Hematopoietic multipotent progenitor cell treated with erythropoietin and hydrocortisone succinate and interleukin-3 and kit ligand, for 4 days (in vitro differentiated cells): Measurements from ENCODE around the gene FTO.

ENCODE experiments used
- DNase-seq: peaks from one replicate; pipeline ENCODE4 v3.0.0-alpha.2; 2015

The FTO gene

DNA sequence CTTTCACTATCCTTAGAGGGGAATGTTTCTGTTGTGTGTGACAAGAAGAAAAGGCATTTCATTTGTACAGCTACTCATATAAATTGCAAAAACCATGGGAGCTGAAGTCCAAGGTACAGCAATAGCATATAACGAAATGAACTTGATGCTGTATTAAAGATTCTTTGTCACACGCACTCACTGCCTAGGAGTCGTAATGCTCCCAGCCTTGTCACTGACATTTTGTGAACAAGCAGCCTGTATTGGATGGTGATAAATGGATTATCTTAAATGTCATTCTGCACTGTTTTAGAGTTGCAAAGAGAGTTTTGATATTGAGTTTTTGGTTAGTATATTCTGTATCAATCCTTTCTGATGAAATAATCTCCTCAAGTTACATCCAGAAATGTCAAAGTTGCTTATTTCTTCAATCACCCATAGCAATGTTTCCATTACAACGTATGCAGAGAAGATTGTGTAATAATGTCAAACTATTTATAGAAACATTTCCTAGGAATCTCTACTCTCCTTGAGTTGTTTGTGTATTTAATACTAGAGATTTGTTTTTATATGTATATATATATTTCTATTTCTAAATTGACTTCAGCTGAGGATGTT, 270.6 kb downstream of the FTO start:
- no peak for DNase-seq

DNA sequence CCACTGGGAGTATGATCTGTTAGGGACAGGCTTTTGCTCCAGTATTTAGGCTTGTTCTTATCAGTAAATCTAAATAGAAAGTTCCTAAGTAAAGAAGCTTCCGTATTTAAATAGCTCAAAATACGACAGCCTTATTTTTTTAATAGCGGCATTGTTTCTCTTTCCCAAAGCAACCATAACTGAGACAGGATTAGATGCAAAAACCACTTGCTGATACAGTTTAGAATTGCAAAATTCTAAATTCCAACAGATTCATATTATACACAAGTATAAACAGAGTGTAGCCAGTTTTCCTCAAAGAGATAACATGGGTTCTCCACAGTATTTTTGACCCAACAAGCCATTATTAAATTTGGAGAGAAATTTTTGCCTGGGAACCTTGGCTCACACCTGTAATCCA, 276.7 kb downstream of the FTO start:
- DNase-seq: no peak

DNA sequence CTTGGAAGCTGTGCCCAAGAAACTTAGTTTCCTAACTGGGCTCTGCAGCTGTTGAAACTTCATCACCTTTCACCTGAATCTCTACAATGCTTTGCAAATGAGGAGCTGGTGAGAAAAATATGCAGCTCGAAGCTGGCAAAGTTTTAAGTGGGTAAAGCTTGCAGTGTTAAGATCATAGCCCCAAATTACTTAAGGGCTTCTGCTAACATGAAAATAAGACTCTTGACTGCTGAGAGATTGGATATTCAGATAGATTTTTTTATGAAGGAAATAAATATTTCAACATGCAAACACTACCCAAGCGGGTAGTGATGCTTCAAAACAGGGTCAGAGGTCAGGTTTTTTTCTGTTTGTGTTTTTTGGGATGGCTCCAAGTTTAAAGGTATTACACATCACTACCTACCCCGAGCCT, 278.7 kb downstream of the FTO start:
- no peak for DNase-seq

GRCh38 chr16:53984936-53985335, 281.0 kb downstream of the FTO start:
- no peak for DNase-seq

DNA sequence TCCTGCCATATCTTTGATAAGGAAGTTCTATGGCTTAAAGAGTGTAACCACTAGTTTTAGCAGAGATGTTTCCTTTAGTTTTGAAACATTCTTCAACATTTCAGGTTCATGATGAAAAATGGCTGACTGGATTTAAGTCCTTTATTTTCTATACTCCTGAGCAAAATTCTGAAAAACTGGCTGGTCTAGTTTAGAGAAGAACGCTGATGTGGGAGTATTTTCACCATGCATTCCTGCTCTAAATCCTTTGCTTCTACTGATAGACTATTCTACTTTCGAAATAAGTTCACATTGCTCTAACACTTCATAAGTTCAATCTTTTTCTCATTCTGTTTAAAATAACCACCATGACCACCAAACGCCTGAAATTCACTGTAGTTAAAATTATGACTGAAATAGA, 281.9 kb downstream of the FTO start:
- no peak for DNase-seq

DNA sequence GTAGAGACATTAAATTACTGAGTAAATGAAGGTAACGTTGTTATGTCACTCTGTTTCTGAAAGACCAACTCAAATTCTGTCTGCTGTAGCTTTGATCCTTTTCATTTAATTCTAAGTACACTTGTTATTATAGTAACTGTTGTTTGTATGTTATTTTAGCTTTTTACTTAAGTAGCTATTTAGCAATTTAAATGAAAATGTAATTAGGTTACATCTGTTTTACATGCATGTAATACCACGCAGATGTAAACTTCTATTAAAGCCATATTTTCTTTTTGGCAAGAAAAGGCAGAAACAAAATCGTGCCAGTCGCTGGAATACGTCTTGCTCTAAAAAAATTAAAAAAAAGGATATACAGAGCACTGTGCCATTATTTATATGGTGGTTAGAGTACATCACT, 282.8 kb downstream of the FTO start:
- DNase-seq: no peak

GRCh38 chr16:53988136-53988535, 284.2 kb downstream of the FTO start:
- no peak for DNase-seq

GRCh38 chr16:53989597-53989996, 285.6 kb downstream of the FTO start:
- DNase-seq: no peak

- DNase-seq: peak; percentile 68
These were observed 287.9 kb downstream of the FTO start for GRCh38 chr16:53991754-53992378.

- no peak for DNase-seq
These were observed 291.4 kb downstream of the FTO start for GRCh38 chr16:53995378-53995777.

GRCh38 chr16:53996961-53997360, 293.0 kb downstream of the FTO start:
- no peak for DNase-seq

- DNase-seq: no peak
These were observed 294.3 kb downstream of the FTO start for GRCh38 chr16:53998024-53998810.

- DNase-seq: no peak
These were observed 295.1 kb downstream of the FTO start for GRCh38 chr16:53998966-53999522.

GRCh38 chr16:53999841-54000240, 295.9 kb downstream of the FTO start:
- no peak for DNase-seq

DNA sequence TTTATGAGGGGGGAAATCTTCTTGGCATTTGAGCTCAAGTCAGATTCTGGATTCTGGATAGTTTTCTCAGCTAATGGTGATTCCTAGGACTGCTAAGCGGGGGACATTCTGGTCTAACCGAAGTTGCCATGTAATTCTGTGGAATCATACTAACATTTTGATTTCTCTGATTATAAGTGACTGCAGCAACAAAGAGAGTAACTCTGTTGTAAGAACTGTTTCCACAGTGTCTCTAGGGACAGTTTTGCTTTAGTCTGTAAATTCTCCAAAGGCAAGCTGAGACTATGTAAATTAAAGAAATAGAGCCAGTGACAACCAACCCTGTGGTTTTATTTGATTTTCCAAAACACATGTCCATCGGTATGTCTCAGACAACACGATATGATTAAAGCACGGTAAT, 296.4 kb downstream of the FTO start:
- DNase-seq: no peak

DNA sequence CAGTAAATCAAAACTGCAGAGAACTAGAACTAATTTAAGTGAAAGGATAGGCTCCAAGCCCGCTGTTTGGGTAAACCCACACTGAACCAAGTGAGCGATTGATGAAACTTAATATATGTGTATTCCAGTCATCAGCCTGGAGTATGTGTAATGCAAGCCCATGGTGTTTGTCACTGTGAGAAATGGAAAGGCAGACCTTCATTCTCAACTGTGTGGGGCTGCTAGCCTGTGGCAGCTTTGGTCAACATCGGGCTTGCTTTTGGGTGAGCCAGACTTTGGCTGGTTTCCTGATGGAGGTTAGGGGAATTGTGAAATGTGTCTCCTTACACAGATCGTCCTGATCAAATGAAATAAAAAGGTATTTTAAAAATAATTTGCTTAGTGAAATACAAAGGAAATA, 302.7 kb downstream of the FTO start:
- no peak for DNase-seq

- no peak for DNase-seq
These were observed 303.5 kb downstream of the FTO start for GRCh38 chr16:54007504-54007903.

DNA sequence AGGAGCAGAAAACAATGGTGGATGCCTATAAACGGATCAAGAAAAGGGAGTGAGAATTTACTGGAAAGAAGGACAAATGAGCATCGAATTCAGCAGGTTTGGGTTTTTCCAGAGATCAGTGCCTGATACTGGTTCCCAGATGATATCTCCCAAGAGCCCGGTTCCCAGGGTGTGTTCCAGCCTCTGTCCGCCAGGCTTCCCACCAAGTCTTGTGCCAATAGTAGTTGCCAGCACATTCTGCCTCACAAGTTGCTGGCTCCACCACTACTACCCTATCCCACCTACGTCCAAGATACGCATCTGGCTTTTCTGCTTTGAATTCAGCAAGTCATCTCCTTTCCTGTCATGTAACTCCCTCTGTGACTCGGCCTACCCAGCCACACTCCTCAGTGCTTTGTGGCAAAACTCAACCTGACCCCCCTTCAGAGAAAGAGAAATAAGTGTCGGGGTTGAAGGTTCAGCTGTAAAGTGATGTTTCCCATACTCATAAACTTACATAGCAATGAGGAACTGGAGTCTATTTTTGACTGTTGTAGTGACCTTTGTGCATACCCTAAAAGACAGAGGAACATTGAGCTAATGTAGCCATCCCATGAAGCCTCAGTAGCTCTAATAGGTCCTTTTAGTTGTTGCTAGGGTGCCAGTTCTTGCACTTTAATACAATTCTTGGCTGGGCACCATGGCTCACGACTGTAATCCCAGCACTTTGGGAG, 305.7 kb downstream of the FTO start:
- no peak for DNase-seq

GRCh38 chr16:54015147-54015546, 311.2 kb downstream of the FTO start:
- DNase-seq: no peak

DNA sequence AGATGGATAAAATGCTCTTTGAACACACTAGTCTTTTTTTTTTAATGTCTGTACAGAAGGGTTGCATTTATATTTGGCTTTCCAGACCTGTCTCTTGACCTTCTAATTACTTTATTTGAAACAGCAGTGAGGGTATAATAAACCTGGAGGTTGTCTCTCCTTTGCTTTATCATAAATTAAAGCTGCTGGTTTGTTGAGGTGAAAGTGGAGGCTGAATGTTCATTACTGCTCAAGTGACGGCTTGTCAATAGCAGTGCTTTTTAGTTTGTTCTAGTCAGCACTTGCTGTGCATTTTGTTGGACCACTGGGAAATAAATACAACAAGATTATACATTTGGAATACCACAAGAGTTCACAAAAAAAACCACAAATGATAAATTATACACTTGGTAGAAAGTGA, 318.4 kb downstream of the FTO start:
- DNase-seq: peak; percentile 4

- no peak for DNase-seq
These were observed 322.5 kb downstream of the FTO start for GRCh38 chr16:54026456-54026855.

- peak; percentile 49 for DNase-seq
These were observed 323.1 kb downstream of the FTO start for GRCh38 chr16:54027062-54027461.

DNA sequence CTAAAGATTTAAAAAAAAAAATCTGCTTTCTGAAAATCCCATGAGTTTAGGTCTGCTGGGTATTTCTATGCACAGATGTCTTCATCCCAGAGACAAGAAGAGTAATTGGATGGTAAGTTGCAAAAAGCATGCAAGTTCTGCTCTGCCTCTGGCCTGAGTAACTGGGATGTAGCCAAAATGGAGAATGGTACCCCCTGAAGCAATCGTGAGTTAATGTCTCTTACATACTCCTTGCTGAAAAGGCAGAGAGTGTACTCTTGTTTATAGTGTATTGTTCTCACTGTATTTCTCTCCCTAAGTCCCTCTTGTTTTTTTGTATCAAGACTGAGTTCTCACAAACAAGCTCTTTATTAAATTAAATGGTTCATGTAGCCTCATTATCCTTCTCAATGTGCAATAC, 323.6 kb downstream of the FTO start:
- DNase-seq: no peak
